HG03460 (cell line): Measurements from ENCODE around the gene BANP.
"Not testable (repeated sequence)": the region's sequence is repeated elsewhere in the genome, so short reads cannot be mapped to it uniquely, and the experiment has no call there.

Source experiments
- ATAC-seq: cut with Tn5 transposase; IDR thresholded peaks from one replicate; pipeline ENCODE4 v1.9.1; 2021; ENCODE audit not compliant: unreplicated experiment

The BANP gene

DNA sequence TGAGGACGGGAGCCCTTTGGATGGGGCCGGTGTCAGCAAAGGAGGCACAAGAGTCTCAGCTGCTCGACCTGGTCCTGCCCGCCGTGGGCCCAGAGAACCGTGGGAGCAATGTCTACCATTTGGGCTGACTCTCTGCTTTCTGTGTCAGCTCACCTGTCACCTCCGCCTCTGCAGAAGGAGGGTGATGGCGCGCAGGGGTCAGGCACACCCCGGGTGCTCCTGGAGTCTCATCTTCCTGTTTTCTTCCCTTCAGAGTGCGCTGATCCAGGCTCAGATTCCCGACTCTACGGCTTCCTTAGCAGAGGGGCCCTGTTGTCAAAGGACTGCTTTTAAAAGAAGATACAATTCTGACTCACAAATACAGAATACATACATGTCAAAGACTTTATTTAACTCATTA, 167.1 kb downstream of the BANP start:
- ATAC-seq, result no peak

- not testable (repeated sequence) for ATAC-seq
These were observed 167.9 kb downstream of the BANP start for GRCh38 chr16:88118852-88119741.

GRCh38 chr16:88119881-88120751, 168.9 kb downstream of the BANP start:
- not testable (repeated sequence) for ATAC-seq

- ATAC-seq, result no peak
These were observed 169.6 kb downstream of the BANP start for GRCh38 chr16:88120812-88121211.

DNA sequence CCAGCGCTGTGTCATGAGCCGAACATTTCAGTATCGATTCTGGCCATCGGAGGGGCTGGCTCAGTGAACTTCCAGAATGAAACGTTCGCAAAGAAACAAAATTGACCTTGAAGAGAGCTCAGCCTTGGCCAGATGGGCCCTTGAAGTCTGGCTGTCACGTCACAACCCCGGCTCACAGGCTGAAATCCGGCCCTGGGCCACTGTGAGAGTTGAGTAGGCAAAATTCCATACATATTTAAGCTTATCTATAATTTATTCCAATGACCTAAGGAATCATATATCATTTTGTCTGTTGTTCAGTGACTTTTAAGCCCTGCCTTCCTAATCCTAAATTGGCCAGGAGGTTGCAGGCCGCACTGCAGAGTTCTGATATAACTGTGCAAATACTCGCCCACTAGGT, 170.2 kb downstream of the BANP start:
- ATAC-seq, result not testable (repeated sequence)

DNA sequence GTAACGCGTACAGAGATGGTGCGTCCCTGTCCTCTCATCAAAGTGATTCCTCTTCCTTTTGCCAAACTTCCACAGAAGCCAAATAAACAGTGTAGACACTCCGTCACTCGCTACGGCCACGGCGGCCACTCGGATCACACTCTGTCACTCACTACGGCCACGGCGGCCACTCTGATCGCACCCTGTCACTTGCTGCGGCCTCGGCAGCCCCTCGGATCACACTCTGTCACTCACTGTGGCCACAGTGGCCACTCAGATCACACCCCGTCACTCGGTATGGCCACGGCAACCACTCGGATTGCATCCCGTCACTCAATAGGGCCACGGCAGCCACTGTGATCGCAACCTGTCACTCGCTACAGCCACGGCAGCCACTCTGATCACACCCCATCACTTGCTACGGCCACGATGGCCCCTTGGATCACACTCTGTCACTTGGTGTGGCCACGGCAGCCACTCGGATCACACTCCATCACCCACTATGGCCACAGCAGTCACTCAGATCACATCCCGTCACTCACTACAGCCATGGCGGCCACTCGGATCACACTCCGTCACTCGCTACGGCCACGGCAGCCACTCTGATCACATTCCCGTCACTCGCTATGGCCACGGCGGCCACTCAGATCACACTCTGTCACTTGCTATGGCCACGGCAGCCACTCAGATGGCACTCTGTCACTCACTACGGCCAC, 170.8 kb downstream of the BANP start:
- no peak for ATAC-seq
